Ovary (tissue), 3 donors: Measurements from ENCODE around the gene COX10.

Source experiments
- POLR2A ChIP-seq: fragments of 450-650 bp; IDR thresholded peaks from one replicate; pipeline ENCODE4 v1.6.1; 2017; ENCODE audit warnings: antibody characterized with exemption, mild to moderate bottlenecking, moderate library complexity
- TF ChIP-seq, protein P1 (sequence below), 3 donors: fragments of 450-650 bp in 2 of 3; fragments of 200-600 bp in 1 of 3; IDR thresholded peaks; one replicate each; pipeline versions ENCODE4 v1.5.1 to v1.8.0; 2016 to 2022; ENCODE audit warnings: antibody characterized with exemption in 3 of 3, mild to moderate bottlenecking in 1 of 3
- donor health status: DM: no; HTN: no; CAD: no.

- no peak for TF ChIP-seq POLR2A
- TF ChIP-seq, protein P1, sequence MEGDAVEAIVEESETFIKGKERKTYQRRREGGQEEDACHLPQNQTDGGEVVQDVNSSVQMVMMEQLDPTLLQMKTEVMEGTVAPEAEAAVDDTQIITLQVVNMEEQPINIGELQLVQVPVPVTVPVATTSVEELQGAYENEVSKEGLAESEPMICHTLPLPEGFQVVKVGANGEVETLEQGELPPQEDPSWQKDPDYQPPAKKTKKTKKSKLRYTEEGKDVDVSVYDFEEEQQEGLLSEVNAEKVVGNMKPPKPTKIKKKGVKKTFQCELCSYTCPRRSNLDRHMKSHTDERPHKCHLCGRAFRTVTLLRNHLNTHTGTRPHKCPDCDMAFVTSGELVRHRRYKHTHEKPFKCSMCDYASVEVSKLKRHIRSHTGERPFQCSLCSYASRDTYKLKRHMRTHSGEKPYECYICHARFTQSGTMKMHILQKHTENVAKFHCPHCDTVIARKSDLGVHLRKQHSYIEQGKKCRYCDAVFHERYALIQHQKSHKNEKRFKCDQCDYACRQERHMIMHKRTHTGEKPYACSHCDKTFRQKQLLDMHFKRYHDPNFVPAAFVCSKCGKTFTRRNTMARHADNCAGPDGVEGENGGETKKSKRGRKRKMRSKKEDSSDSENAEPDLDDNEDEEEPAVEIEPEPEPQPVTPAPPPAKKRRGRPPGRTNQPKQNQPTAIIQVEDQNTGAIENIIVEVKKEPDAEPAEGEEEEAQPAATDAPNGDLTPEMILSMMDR (IDR thresholded peaks at IDR 0.05): no peak
Observed at GRCh38 chr17:14169287-14169686, 100.0 kb downstream of the COX10 start.
